Gastroesophageal sphincter (tissue), 3 donors: ENCODE measurements around the gene UCKL1.

Source experiments
- CTCF ChIP-seq, 4 experiments: fragments of 200-600 bp in 2 of 4; fragments of 450-650 bp in 2 of 4; sonication (generic) in 1 of 4; IDR thresholded peaks; one replicate each; pipeline ENCODE4 v1.5.1; 2017 to 2019; ENCODE audit warnings: antibody characterized with exemption in 4 of 4, mild to moderate bottlenecking in 2 of 4, moderate library complexity in 2 of 4
- POLR2A ChIP-seq, 2 donors: fragments of 450-650 bp; IDR thresholded peaks; one replicate each; pipeline ENCODE4 v1.6.1; 2017; ENCODE audit warnings: antibody characterized with exemption in 2 of 2, mild to moderate bottlenecking in 2 of 2, moderate library complexity in 1 of 2
- POLR2AphosphoS5 ChIP-seq: sonication (generic); formaldehyde crosslinking; IDR thresholded peaks from one replicate; pipeline ENCODE4 v1.6.1; 2017; ENCODE audit warnings: antibody characterized with exemption

DNA sequence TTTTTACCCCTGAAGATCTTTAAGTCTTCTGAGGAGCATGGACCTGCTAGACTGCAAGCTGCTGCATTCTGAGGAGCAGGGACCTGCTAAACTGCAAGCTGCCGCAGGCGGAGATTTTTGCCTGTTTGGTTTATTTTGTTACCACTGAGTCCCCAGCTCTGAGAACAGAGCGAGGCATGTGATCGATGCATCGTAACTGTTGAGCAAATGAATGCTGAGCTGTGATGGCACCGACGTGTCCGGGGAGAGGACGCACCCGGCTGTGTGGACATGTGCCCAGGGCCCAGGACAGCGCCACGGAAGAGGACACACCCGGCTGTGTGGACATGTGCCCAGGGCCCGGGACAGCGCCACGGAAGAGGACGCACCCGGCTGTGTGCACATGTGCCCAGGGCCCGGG lies 37.1 kb downstream of the UCKL1 start:
- TF ChIP-seq POLR2A (IDR thresholded peaks at IDR 0.05) (no peak), CTCF (IDR thresholded peaks at IDR 0.05) (no peak), POLR2AphosphoS5 (no peak)
